Measurements from ENCODE around the gene OR9Q1.

GRCh38 chr11:58164389-58164788 lies 140.7 kb downstream of the OR9Q1 start:
- no peak for TF ChIP-seq CTCF (optimal IDR thresholded peaks at IDR 0.05 in 1 of 3, IDR thresholded peaks at IDR 0.05 in 1 of 3, conservative IDR thresholded peaks at IDR 0.05 in 1 of 3; ENCODE audit: extremely low read depth in 1 of 3, insufficient read depth in 2 of 3, low read length in 3 of 3)
- TF ChIP-seq EZH2 (IDR thresholded peaks at IDR 0.05; ENCODE audit: low read length) = no peak

All from keratinocyte (primary cell).